GM12878 (cell line): ENCODE results near the gene MS4A2. TPM values are rescaled to one million over a fixed set of nuclear protein-coding genes. Genes with fewer than 3 reads are reported as not detected.

ENCODE experiments used
- ATAC-seq: fragments of 200-7000 bp; cut with Tn5 transposase; 3 replicates; pipeline ENCODE4 v1.9.1; 2020; ENCODE audit warnings: mild to moderate bottlenecking, moderate library complexity
- BruUV-seq: library from RNA; stranded (reverse); fragments of 400-500 nt; replicated peaks from 2 replicates; lab custom pipeline; 2021; lab: Mats Ljungman, UMichigan
- CTCF ChIA-PET: fragments of 300-600 bp; sonication (Branson Sonifier 250); formaldehyde crosslinking; extraction: SDS; loops from one replicate; lab custom pipeline; 2021; ENCODE audit warnings: inconsistent platforms; lab: Yijun Ruan, JAX
- POLR2A ChIA-PET: fragments of 350-600 bp; formaldehyde crosslinking; extraction: SDS; loops from one replicate; lab custom pipeline; 2021; ENCODE audit warnings: inconsistent platforms; lab: Charles Lee
- RAD21 ChIA-PET: fragments of 300-600 bp; sonication (Branson Sonifier 250); formaldehyde crosslinking; loops from one replicate; lab custom pipeline; 2023; ENCODE audit warnings: antibody characterized with exemption; ENCODE audit not compliant: unreplicated experiment; lab: Charles Lee
- SMC1A ChIA-PET: fragments of 300-600 bp; sonication (Branson Sonifier 250); formaldehyde crosslinking; loops from one replicate; lab custom pipeline; 2023; ENCODE audit not compliant: unreplicated experiment, uncharacterized antibody; lab: Charles Lee
- DNase-seq: peaks from one replicate; pipeline ENCODE4 v3.0.0-alpha.2; 2011; ENCODE audit warnings: low read depth, low spot score
- FAIRE-seq: peaks from 3 replicates; lab custom pipeline; 2011; peaks lifted over from hg19 to GRCh38; lab: Jason Lieb, UNC
- H2AFZ ChIP-seq: 2 replicates; pipeline ENCODE4 v1.6.0; 2011; ENCODE audit warnings: low read depth, low read length, control low read depth; ENCODE audit not compliant: control insufficient read depth
- H3K27ac ChIP-seq: 2 replicates; pipeline ENCODE4 v1.5.1; 2011; ENCODE audit warnings: control low read depth; ENCODE audit not compliant: control insufficient read depth, insufficient read depth
- H3K27me3 ChIP-seq, 2 experiments: replicated peaks in 1 of 2; 2 replicates each; pipeline versions ENCODE4 v1.6.0 to v1.6.1; 2011; ENCODE audit warnings: low read length in 1 of 2; ENCODE audit not compliant: control insufficient read depth in 2 of 2, insufficient read depth in 2 of 2
- H3K36me3 ChIP-seq, 2 experiments: 2 replicates each; pipeline ENCODE4 v1.5.1; 2011; ENCODE audit warnings: low read length in 1 of 2; ENCODE audit not compliant: control insufficient read depth in 2 of 2, insufficient read depth in 2 of 2
- H3K4me1 ChIP-seq: 2 replicates; pipeline ENCODE4 v1.6.1; 2011; ENCODE audit warnings: mild to moderate bottlenecking, low read length, moderate library complexity, mixed read lengths; ENCODE audit not compliant: control insufficient read depth, insufficient read depth
- H3K4me2 ChIP-seq: 2 replicates; pipeline ENCODE4 v1.6.0; 2011; ENCODE audit warnings: control low read depth; ENCODE audit not compliant: control insufficient read depth, insufficient read depth
- H3K4me3 ChIP-seq: fragments of 200-600 bp; sonication (generic); 2 replicates; pipeline ENCODE4 v1.5.1; 2016
- H3K79me2 ChIP-seq: 2 replicates; pipeline ENCODE4 v1.6.0; 2011; ENCODE audit warnings: low read length; ENCODE audit not compliant: control insufficient read depth, insufficient read depth
- H3K9ac ChIP-seq: 2 replicates; pipeline ENCODE4 v1.8.0; 2011; ENCODE audit warnings: low read length, control low read depth, mixed read lengths; ENCODE audit not compliant: control insufficient read depth, insufficient read depth
- H3K9me3 ChIP-seq: replicated peaks from 3 replicates; pipeline ENCODE4 v1.5.1; 2011; ENCODE audit warnings: mild to moderate bottlenecking, low read length; ENCODE audit not compliant: control insufficient read depth, insufficient read depth
- H4K20me1 ChIP-seq: 2 replicates; pipeline ENCODE4 v1.6.0; 2011; ENCODE audit not compliant: control insufficient read depth, insufficient read depth
- ATF7 ChIP-seq: fragments of 450-650 bp; IDR thresholded peaks from 2 replicates; pipeline ENCODE4 v1.6.1; 2016; ENCODE audit warnings: low read depth, mild to moderate bottlenecking
- BACH1 ChIP-seq: fragments of 450-650 bp; IDR thresholded peaks from 2 replicates; pipeline ENCODE4 v1.6.1; 2017; ENCODE audit warnings: mild to moderate bottlenecking, borderline replicate concordance
- BCL11A ChIP-seq: IDR thresholded peaks from 2 replicates; pipeline ENCODE4 v1.6.1; 2011; ENCODE audit warnings: low read depth, low read length
- CBX5 ChIP-seq: sonication (generic); IDR thresholded peaks from 2 replicates; pipeline ENCODE4 v1.6.1; 2016; ENCODE audit warnings: low read depth, moderate library complexity, mild to moderate bottlenecking, inconsistent platforms
- E2F8 ChIP-seq: fragments of 450-650 bp; IDR thresholded peaks from 2 replicates; pipeline ENCODE4 v1.6.1; 2018; ENCODE audit warnings: mild to moderate bottlenecking, low read depth, moderate library complexity; ENCODE audit not compliant: partially characterized antibody
- FOXK2 ChIP-seq: fragments of 450-650 bp; IDR thresholded peaks from 2 replicates; pipeline ENCODE4 v1.6.1; 2017; ENCODE audit warnings: mild to moderate bottlenecking, moderate library complexity
- JUND ChIP-seq: IDR thresholded peaks from 2 replicates; pipeline ENCODE4 v1.6.1; 2012; ENCODE audit warnings: low read depth, mild to moderate bottlenecking, low read length, improper control_type of control experiment, moderate library complexity
- NRF1 ChIP-seq: conservative IDR thresholded peaks from 2 replicates; pipeline ENCODE4 v1.6.1; 2011; ENCODE audit warnings: mild to moderate bottlenecking, low read depth, low read length, improper control_type of control experiment
- PKNOX1 ChIP-seq: fragments of 450-650 bp; IDR thresholded peaks from 2 replicates; pipeline ENCODE4 v1.6.1; 2016; ENCODE audit warnings: mild to moderate bottlenecking
- WGBS: methylation state at CpG from one replicate; pipeline ENCODE4 v1.1.6; 2016; ENCODE audit warnings: low lambda C conversion rate; ENCODE audit not compliant: insufficient replicate concordance, insufficient coverage; ENCODE audit errors: missing lambda C conversion rate; 5-methylcytosine and 5-hydroxymethylcytosine counted together
- in situ Hi-C: fragments of 300-500 bp; cut with MboI; formaldehyde crosslinking; loops from 9 replicates; pipeline ENCODE4 v1.14.3; 2018; ENCODE audit warnings: mixed read lengths
- intact Hi-C: fragments of 100-400 bp; cut with micrococcal nuclease; formaldehyde crosslinking; loops from one replicate; pipeline ENCODE4 v1.14.2; 2022; ENCODE audit not compliant: unreplicated experiment
- polyA plus RNA-seq, 11 experiments: library from polyadenylated mRNA; depleted of rRNA in 4 of 11; unstranded in 6 of 11; stranded (reverse) in 5 of 11; fragments of >200 nt; fragmentation: Nextera tagmentation in 4 of 11; fragmentation: Illumina TruSeq in 1 of 11; extraction: Ambion mirVana in 4 of 11; extraction: Trizol in 1 of 11; gene quantifications; 1 replicate in 1 of 11; 2 replicates in 10 of 11; pipeline versions ENCODE4 v1.2.1 to v1.2.3, GENCODE V29; 2011 to 2016; ENCODE audit warnings: inconsistent platforms in 2 of 11, missing spikeins in 2 of 11, low read depth in 1 of 11
- total RNA-seq, 4 experiments: library from RNA; depleted of rRNA in 3 of 4; stranded (reverse); fragments of >200 nt in 3 of 4; fragmentation: Illumina TruSeq in 1 of 4; extraction: Trizol in 1 of 4; gene quantifications; 2 replicates each; pipeline versions ENCODE4 v1.2.1 to v1.2.3, GENCODE V29; 2013 to 2021

Gene MS4A2
- total and polyA plus RNA-seq, 10 of the 15 experiments (the other 5 are each of a cell fraction or from before 2014, with no cell fraction given), result not detected

GRCh38 chr11:60077981-60078380 lies 10.5 kb upstream of the MS4A2 start:
- no peak for FAIRE-seq
- RAD21 ChIA-PET, result no interaction called here
- SMC1A ChIA-PET, result interaction anchor here (0.7 to 2.6 kb wide), 3 partner anchors 11 to 169 kb away, joined by 3 to 6 read pairs (median 3); partner anchors contain the start of gene MS4A2

More at GRCh38 chr11:60077981-60078380, 10.5 kb upstream of the MS4A2 start:
- H3K27me3 ChIP-seq, result no peaks in the 10 kb centered on the region; a peak in 1 of 4 replicates
- H3K27ac ChIP-seq, result no peak overlapping the region
- in situ Hi-C loops, result no loop called here
- no peak for DNase-seq
- CTCF ChIA-PET, result interaction anchor here (0.5 to 1.5 kb wide), 2 partner anchors 23 to 159 kb away, joined by 3 to 4 read pairs; no protein-coding TSS in a partner anchor
- no peak overlapping the region for H3K4me3 ChIP-seq
- H3K79me2 ChIP-seq, result no peaks in the 10 kb centered on the region
- no peak overlapping the region for H2AFZ ChIP-seq
- no peaks in the 10 kb centered on the region for H4K20me1 ChIP-seq
- no peak overlapping the region for H3K9ac ChIP-seq
- BruUV-seq, result no TSS peak
- TF ChIP-seq PKNOX1 (no peak), NRF1 (no peak), BCL11A (no peak), ATF7 (no peak), JUND (no peak), FOXK2 (no peak), E2F8 (no peak), CBX5 (no peak), BACH1 (no peak)
- TF ChIP-seq, all 136 proteins: peak for 0
- Histone ChIP-seq H3K9me3 (no peaks in the 10 kb centered on the region), H3K36me3 (no peaks in the 10 kb centered on the region), H3K4me2 (no peak overlapping the region), H3K4me1 (no peaks in the 10 kb centered on the region)
- WGBS, result 36% methylated on average over 1 of the region's 1 CpG
- intact Hi-C loops, result loop anchor here (10.0 kb wide), 1 partner anchor 177 kb away; no protein-coding TSS in a partner anchor
- ATAC-seq, result no peak
- POLR2A ChIA-PET, result no interaction called here
